ENCODE results near the gene RNFT2. TPM values are rescaled to one million over a fixed set of nuclear protein-coding genes. Genes with fewer than 3 reads are reported as not detected.

RNFT2 gene
- total RNA-seq, 2 donors from 2014 or later, result 6.3 to 11.8 TPM

DNA sequence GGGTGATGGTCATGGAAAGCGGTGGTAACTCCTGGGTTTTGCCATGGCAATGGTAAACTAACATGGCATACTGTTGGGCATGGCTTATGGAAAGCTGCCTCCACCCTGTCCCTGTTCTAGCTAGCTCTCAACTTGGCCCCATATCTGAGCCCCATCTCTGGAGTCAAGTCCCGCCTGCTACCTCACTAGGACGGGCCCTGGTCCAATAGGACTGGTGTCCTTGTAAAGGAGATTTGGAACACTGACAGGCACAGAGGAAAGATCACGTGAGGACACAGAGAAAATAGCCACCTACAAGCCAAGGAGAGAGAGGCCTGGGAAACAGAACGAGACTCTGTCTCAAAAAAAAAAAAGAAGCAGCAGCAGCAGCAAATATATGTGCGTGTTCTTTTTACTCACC lies 59.8 kb downstream of the RNFT2 start:
- Histone ChIP-seq H3K9ac (ENCODE audit: low read depth in 2 of 2, low read length in 2 of 2) (no peak overlapping the region), H3K27ac (no peak overlapping the region), H3K36me3 (no peaks in the 10 kb centered on the region), H3K27me3 (no peaks in the 10 kb centered on the region), H3K9me3 (no peaks in the 10 kb centered on the region), H3K4me3 (no peak overlapping the region), H3K4me1 (peaks cover 5% of the 10 kb centered on the region)
- DNase-seq, result no peak
- intact Hi-C loops (cut with DNase I), result no loop called here
- TF ChIP-seq, protein P1, sequence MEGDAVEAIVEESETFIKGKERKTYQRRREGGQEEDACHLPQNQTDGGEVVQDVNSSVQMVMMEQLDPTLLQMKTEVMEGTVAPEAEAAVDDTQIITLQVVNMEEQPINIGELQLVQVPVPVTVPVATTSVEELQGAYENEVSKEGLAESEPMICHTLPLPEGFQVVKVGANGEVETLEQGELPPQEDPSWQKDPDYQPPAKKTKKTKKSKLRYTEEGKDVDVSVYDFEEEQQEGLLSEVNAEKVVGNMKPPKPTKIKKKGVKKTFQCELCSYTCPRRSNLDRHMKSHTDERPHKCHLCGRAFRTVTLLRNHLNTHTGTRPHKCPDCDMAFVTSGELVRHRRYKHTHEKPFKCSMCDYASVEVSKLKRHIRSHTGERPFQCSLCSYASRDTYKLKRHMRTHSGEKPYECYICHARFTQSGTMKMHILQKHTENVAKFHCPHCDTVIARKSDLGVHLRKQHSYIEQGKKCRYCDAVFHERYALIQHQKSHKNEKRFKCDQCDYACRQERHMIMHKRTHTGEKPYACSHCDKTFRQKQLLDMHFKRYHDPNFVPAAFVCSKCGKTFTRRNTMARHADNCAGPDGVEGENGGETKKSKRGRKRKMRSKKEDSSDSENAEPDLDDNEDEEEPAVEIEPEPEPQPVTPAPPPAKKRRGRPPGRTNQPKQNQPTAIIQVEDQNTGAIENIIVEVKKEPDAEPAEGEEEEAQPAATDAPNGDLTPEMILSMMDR (IDR thresholded peaks at IDR 0.05), result no peak

DNA sequence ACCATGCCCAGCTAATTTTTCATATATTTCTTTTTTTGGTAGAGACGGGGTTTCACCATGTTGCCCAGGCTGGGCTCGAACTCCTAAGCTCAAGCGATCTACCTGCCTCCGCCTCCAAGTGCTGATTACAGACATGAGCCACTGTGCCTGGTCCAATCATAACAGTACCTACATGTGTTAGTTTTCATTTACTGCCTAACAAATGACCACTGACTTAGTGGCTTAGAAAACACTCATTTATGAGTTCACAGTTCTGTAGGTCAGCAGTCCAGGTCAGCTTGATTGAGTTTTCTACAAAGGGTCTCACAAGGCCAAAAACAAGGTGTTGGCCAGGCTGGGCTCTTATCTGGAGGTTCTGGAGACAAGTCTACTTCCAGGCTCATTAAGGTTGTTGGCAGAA lies 60.6 kb downstream of the RNFT2 start:
- Histone ChIP-seq H3K27me3 (no peaks in the 10 kb centered on the region), H3K4me3 (no peak overlapping the region), H3K36me3 (no peaks in the 10 kb centered on the region), H3K27ac (no peak overlapping the region), H3K9me3 (no peaks in the 10 kb centered on the region), H3K4me1 (peaks cover 5% of the 10 kb centered on the region), H3K9ac (ENCODE audit: low read depth in 2 of 2, low read length in 2 of 2) (no peak overlapping the region)
- TF ChIP-seq, protein P1 (IDR thresholded peaks at IDR 0.05), result no peak
- intact Hi-C loops (cut with DNase I), result no loop called here
- DNase-seq, result no peak

DNA sequence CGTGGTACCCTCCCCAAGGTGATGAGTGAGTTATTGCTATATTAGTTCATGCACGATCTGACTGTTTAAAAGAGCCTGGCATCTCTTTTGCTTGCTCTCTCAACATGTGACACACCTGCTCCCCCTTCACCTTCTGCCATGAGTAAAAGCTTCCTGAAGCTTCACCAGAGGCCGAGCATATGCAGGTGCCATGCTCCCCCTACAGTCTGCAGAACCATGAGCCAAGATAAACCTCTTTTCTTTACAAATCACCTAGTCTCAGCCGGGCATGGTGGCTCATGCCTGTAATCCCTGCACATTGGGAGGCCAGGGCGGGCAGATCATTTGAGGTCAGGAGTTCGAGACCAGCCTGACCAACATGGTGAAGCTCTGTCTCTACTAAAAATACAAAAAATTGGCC lies 61.8 kb downstream of the RNFT2 start:
- intact Hi-C loops (cut with DNase I), result no loop called here
- no peak overlapping the region for H3K9ac ChIP-seq (ENCODE audit: low read depth in 2 of 2, low read length in 2 of 2)
- H3K27me3 ChIP-seq, result no peaks in the 10 kb centered on the region
- H3K4me1 ChIP-seq, result peaks cover 5% of the 10 kb centered on the region
- no peak overlapping the region for H3K27ac ChIP-seq
- TF ChIP-seq, protein P1 (IDR thresholded peaks at IDR 0.05), result no peak
- no peak for DNase-seq
- H3K4me3 ChIP-seq, result no peak overlapping the region
- H3K36me3 ChIP-seq, result no peaks in the 10 kb centered on the region
- no peaks in the 10 kb centered on the region for H3K9me3 ChIP-seq

DNA sequence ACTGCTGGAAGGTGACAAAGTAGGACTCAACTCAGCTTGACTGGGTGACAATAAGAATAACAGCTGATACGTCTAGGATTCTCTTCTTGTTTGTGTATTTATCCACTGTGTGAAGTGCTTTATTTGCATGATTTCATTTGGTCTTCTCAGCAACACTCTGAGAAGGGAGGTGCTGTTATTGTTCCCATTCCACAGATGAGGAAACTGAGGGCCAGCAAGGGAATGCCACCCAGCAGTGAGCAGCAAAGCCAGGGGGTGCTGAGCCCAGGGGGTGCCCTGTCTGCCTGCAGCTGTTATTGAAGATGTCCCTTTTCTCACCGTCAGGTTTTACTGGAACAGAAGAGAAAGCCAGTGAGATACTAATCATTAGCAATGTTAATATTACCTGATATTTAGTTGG lies 62.8 kb downstream of the RNFT2 start:
- Histone ChIP-seq H3K9me3 (no peaks in the 10 kb centered on the region), H3K4me1 (no peaks in the 10 kb centered on the region), H3K4me3 (no peak overlapping the region), H3K27me3 (no peaks in the 10 kb centered on the region), H3K27ac (no peak overlapping the region), H3K36me3 (no peaks in the 10 kb centered on the region), H3K9ac (ENCODE audit: low read depth in 2 of 2, low read length in 2 of 2) (no peak overlapping the region)
- DNase-seq, result no peak
- TF ChIP-seq, protein P1 (IDR thresholded peaks at IDR 0.05), result no peak
- intact Hi-C loops (cut with DNase I), result no loop called here

DNA sequence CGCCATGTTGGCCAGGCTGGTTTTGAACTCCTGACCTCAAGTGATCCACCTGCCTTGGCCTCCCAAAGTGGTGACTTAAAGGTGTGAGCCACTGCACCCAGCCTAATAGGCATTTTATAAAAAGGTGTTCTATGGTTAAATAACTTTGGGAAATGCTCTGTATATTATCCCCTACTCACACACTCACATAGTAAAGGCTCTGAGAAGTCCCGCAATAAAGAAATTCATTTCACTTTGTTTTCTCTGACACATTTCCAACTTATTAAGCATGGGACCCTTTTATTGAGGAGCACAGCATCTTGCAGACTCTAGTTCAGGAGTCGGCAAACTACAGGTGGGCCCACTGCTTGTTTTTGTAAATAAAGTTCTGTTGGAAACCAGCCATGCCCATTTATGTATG lies 63.9 kb downstream of the RNFT2 start:
- Histone ChIP-seq H3K9ac (ENCODE audit: low read depth in 2 of 2, low read length in 2 of 2) (no peak overlapping the region), H3K4me1 (no peaks in the 10 kb centered on the region), H3K4me3 (no peak overlapping the region), H3K27ac (no peak overlapping the region), H3K36me3 (no peaks in the 10 kb centered on the region), H3K9me3 (no peaks in the 10 kb centered on the region), H3K27me3 (no peaks in the 10 kb centered on the region)
- DNase-seq, result no peak
- intact Hi-C loops (cut with DNase I), result no loop called here
- TF ChIP-seq, protein P1 (IDR thresholded peaks at IDR 0.05), result no peak

Data from colonic mucosa (tissue), 4 donors.